Measurements from ENCODE around the gene MAPK8IP3. TPM values are rescaled to one million over a fixed set of nuclear protein-coding genes. Genes with fewer than 3 reads are reported as not detected.

The MAPK8IP3 gene
- polyA plus RNA-seq, 1 experiment, result 22.5 TPM

DNA sequence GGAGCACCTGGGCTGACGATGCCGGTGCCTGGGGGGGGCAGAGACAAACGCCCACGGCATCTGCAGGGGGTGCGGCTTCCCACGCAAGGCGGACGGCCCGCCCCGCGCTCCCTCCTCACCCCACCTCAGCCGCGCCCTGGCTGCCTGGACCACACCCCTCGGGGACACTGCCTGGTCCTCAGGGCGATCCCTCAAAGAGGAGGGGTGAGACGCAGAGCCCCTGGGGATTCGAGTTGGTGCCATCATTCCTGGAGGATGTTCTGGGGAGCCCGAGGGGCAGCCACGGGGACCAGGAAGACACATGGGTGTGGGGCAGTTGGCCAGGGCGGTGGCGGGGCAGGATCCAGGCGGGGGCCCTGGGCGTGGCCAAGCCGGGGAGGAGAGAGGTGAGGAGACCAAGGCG, 83.6 kb downstream of the MAPK8IP3 start:
- TF ChIP-seq, protein P1, sequence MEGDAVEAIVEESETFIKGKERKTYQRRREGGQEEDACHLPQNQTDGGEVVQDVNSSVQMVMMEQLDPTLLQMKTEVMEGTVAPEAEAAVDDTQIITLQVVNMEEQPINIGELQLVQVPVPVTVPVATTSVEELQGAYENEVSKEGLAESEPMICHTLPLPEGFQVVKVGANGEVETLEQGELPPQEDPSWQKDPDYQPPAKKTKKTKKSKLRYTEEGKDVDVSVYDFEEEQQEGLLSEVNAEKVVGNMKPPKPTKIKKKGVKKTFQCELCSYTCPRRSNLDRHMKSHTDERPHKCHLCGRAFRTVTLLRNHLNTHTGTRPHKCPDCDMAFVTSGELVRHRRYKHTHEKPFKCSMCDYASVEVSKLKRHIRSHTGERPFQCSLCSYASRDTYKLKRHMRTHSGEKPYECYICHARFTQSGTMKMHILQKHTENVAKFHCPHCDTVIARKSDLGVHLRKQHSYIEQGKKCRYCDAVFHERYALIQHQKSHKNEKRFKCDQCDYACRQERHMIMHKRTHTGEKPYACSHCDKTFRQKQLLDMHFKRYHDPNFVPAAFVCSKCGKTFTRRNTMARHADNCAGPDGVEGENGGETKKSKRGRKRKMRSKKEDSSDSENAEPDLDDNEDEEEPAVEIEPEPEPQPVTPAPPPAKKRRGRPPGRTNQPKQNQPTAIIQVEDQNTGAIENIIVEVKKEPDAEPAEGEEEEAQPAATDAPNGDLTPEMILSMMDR (IDR thresholded peaks at IDR 0.05; ENCODE audit: insufficient read depth, low read depth, low read length), result no peak
- POLR2A ChIA-PET, result no interaction called here
- Histone ChIP-seq H3K36me3 (ENCODE audit: control insufficient read depth, insufficient read depth, low read length) (peaks cover 14% of the 10 kb centered on the region), H3K27me3 (ENCODE audit: control insufficient read depth, insufficient read depth, low read length) (no peaks in the 10 kb centered on the region), H3K4me3 (ENCODE audit: low read depth, low read length) (no peak overlapping the region)
- CTCF ChIA-PET, result no interaction called here
- no peak for DNase-seq (ENCODE audit: low read depth)

DNA sequence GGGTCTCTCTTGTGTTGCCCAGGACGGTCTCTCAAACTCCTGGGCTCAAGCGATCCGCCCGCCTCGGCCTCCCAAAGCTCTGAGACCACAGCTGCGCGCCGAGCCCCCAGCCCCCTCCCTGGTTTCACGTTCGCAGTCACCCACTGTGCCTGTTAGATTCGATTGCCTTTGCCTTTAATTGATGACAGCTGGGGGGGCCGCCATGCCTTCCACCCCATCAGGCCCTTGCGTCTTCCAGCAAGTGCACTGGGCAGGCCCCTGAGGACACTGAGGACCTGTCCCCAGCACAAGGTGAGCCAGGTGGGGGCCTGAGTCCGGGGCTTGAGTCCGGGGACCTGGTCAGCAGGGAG, 84.2 kb downstream of the MAPK8IP3 start:
- CTCF ChIA-PET, result no interaction called here
- no peak for DNase-seq (ENCODE audit: low read depth)

DNA sequence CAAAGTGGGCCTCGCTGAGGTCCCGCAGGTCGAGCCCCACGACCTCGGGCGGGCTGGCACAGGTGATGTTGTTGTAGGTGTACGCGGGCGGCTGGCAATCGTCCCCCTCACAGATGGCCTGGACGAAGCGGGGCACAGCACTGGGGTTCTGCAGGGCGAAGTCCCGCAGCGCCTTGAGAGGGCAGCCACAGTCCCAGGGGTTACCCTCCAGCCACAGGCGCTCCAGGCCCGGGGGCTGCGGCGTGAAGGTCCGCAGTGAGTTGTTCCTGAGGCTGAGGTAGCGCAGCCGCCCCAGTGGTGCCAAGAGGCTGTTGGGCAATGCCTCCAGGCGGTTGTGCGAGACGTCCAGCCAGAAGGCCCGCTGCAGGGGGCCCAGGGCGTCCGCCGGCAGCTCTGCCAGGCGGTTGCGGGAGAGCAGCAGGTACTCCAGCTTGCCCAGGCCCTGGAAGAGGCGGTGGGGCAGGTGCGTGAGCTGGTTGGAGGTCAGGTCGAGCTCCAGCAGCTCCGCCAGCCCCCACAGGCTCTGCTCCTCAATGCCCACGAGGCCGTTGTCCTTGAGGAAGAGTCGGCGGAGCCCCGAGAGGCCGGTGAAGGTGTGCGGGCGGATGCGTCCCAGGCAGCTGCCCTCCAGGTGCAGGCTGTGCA, 84.7 kb downstream of the MAPK8IP3 start:
- no peaks in the 10 kb centered on the region for H3K27me3 ChIP-seq (ENCODE audit: control insufficient read depth, insufficient read depth, low read length)
- DNase-seq (ENCODE audit: low read depth), result no peak
- ChIA-PET CTCF (interaction anchor here (1.7 kb wide), 1 partner anchor 8 kb away, joined by 3 read pairs; the partner anchor contains the start of genes NUBP2 and SPSB3), POLR2A (no interaction called here)
- TF ChIP-seq, protein P1 (IDR thresholded peaks at IDR 0.05; ENCODE audit: insufficient read depth, low read depth, low read length), result no peak
- peaks cover 13% of the 10 kb centered on the region for H3K36me3 ChIP-seq (ENCODE audit: control insufficient read depth, insufficient read depth, low read length)
- H3K4me3 ChIP-seq (ENCODE audit: low read depth, low read length), result no peak overlapping the region

More for the DNA sequence above, 84.2 kb downstream of the MAPK8IP3 start:
- Histone ChIP-seq H3K36me3 (ENCODE audit: control insufficient read depth, insufficient read depth, low read length) (peaks cover 13% of the 10 kb centered on the region), H3K27me3 (ENCODE audit: control insufficient read depth, insufficient read depth, low read length) (no peaks in the 10 kb centered on the region), H3K4me3 (ENCODE audit: low read depth, low read length) (no peak overlapping the region)
- TF ChIP-seq, protein P1 (IDR thresholded peaks at IDR 0.05; ENCODE audit: insufficient read depth, low read depth, low read length), result no peak
- POLR2A ChIA-PET, result no interaction called here

DNA sequence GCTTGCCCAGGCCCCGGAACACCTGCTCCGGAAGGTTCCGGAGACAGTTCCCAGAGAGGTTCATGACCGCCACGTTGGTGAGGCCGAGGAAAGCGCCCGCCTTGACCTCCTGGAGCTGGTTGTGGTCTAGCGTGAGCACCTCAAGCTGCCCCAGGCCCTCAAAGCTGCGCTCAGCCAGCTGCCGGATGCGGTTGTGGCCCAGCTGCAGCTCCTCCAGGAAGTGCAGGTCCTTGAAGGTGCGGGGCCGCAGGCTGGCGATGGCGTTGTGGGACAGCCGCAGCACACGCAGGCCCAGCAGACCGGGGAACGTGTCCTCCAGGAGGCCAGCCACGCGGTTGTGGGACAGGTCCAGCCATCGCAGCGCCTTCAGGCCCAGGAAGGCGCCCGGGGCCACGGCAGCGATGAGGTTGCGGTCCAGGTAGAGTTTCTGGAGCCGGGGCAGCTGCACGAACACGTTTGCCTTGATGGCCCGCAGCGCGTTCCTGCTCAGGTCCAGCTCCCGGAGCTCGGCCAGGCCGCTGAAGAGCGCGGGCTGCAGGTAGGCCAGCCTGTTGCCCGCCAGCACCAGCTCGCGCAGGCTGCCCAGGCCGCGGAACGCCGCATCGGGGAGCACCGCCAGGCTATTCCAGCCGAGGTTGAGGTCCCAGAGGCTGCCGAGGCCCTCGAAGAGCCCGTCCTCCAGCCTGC, 85.4 kb downstream of the MAPK8IP3 start:
- TF ChIP-seq, protein P1 (IDR thresholded peaks at IDR 0.05; ENCODE audit: insufficient read depth, low read depth, low read length), result no peak
- no peaks in the 10 kb centered on the region for H3K27me3 ChIP-seq (ENCODE audit: control insufficient read depth, insufficient read depth, low read length)
- ChIA-PET CTCF (interaction anchor here (1.7 kb wide), 1 partner anchor 9 kb away, joined by 3 read pairs; the partner anchor contains the start of genes NUBP2 and SPSB3), POLR2A (no interaction called here)
- H3K36me3 ChIP-seq (ENCODE audit: control insufficient read depth, insufficient read depth, low read length), result peaks cover 11% of the 10 kb centered on the region
- no peak overlapping the region for H3K4me3 ChIP-seq (ENCODE audit: low read depth, low read length)
- no peak for DNase-seq (ENCODE audit: low read depth)

DNA sequence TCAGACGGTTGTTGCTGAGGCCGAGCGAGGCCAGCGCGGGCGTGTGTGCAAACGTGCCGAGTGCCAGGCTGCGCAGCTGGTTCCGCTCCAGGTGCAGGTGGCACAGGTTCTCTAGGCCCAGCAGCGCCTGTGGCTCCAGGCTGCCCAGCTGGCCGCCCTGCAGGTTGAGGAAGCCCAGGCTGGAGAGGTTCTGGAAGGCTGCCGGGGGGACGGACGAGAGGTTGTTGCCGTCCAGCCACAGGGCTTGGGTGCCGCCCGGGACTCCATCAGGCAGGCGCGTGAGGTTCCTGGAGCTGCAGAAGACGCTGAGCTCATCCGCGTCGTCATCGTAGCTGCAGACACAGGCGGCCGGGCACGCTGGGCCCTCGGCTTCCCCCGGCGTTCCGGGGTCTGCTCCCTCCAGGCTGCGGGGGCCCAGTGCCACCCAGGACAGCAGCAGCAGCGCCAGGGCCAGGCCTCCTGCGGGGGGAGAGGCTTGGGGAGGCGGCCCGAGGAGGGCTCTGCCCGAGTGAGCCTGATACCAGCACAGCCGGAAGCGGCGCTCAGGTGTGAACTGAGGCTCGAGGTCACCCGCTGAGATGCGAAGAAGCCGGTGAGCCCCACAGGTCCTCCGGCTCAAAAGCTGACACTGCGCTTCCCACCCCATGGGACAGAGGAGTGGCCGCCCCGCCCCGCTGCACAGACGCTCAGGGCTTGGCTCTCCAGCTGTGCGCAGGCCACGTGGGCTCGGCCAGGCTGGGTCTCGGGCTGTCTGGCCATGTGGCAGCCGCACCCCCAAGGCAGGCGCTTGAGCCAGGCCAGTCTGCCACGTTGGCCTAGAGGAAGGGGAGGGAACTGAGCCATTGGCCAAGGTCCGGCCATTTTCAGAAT, 86.2 kb downstream of the MAPK8IP3 start:
- ChIA-PET POLR2A (no interaction called here), CTCF (interaction anchor here (1.7 kb wide), 1 partner anchor 10 kb away, joined by 3 read pairs; the partner anchor contains the start of genes NUBP2 and SPSB3)

More for the DNA sequence above, 86.2 kb downstream of the MAPK8IP3 start:
- Histone ChIP-seq H3K27me3 (ENCODE audit: control insufficient read depth, insufficient read depth, low read length) (no peaks in the 10 kb centered on the region), H3K36me3 (ENCODE audit: control insufficient read depth, insufficient read depth, low read length) (peaks cover 9% of the 10 kb centered on the region), H3K4me3 (ENCODE audit: low read depth, low read length) (no peak overlapping the region)
- DNase-seq (ENCODE audit: low read depth), result no peak
- TF ChIP-seq, protein P1 (IDR thresholded peaks at IDR 0.05; ENCODE audit: insufficient read depth, low read depth, low read length), result no peak
